Measurements from ENCODE around the gene OR6C76.

GRCh38 chr12:55469291-55469690, 43.2 kb downstream of the OR6C76 start:
- no peak for TF ChIP-seq CTCF (IDR thresholded peaks at IDR 0.05)
- no peak for TF ChIP-seq POLR2A (IDR thresholded peaks at IDR 0.05; ENCODE audit: low read depth)

Data from esophagus muscularis mucosa (tissue), 3 donors.